Heart left ventricle (tissue), 16 donors: ENCODE results near the gene NSG1. TPM values are rescaled to one million over a fixed set of nuclear protein-coding genes. Genes with fewer than 3 reads are reported as not detected.

Experiments
- ATAC-seq, 4 donors: fragments of 200-7000 bp; cut with Tn5 transposase; one replicate each; pipeline ENCODE4 v1.9.1; 2020 to 2022; ENCODE audit warnings: moderate library complexity in 4 of 4, mild to moderate bottlenecking in 3 of 4, moderate number of reproducible peaks in 1 of 4
- DNase-seq, 5 donors: peaks; one replicate each; pipeline ENCODE4 v3.0.0-alpha.2; 2020
- H3K27ac ChIP-seq, 12 donors: fragments of 200-600 bp; sonication (generic) in 4 of 12; one replicate each; pipeline versions ENCODE4 v1.5.0 to v1.8.0; 2016 to 2022; ENCODE audit warnings: mild to moderate bottlenecking in 2 of 12
- H3K27me3 ChIP-seq, 9 donors: fragments of 200-600 bp; sonication (generic) in 2 of 9; one replicate each; pipeline versions ENCODE4 v1.5.1 to v1.8.0; 2016 to 2022; ENCODE audit warnings: mild to moderate bottlenecking in 3 of 9
- H3K36me3 ChIP-seq, 9 donors: fragments of 200-600 bp; sonication (generic) in 2 of 9; one replicate each; pipeline versions ENCODE4 v1.5.0 to v1.8.0; 2018 to 2022; ENCODE audit warnings: mild to moderate bottlenecking in 2 of 9
- H3K4me1 ChIP-seq, 12 donors: fragments of 200-600 bp; sonication (generic) in 4 of 12; one replicate each; pipeline versions ENCODE4 v1.5.0 to v1.8.0; 2016 to 2022; ENCODE audit warnings: mild to moderate bottlenecking in 3 of 12
- H3K4me3 ChIP-seq, 12 donors: fragments of 200-600 bp; sonication (generic) in 4 of 12; one replicate each; pipeline versions ENCODE4 v1.5.0 to v1.8.0; 2017 to 2022; ENCODE audit warnings: mild to moderate bottlenecking in 9 of 12, moderate library complexity in 4 of 12
- H3K9me3 ChIP-seq, 12 donors: fragments of 200-600 bp; sonication (generic) in 4 of 12; one replicate each; pipeline versions ENCODE4 v1.5.0 to v1.8.0; 2016 to 2022; ENCODE audit warnings: mild to moderate bottlenecking in 1 of 12
- POLR2A ChIP-seq, 2 donors: fragments of 450-650 bp; IDR thresholded peaks; one replicate each; pipeline ENCODE4 v1.6.1; 2017; ENCODE audit warnings: antibody characterized with exemption in 2 of 2, mild to moderate bottlenecking in 2 of 2, moderate library complexity in 2 of 2
- WGBS, 4 donors: extraction: QIAGEN DNeasy Blood & Tissue Kit in 2 of 4; methylation state at CpG; one replicate each; pipeline versions ENCODE4 v1.1.5 to v1.1.7; 2013 to 2018; 5-methylcytosine and 5-hydroxymethylcytosine counted together
- intact Hi-C, 10 donors: fragments of 100-400 bp; cut with DNase I; formaldehyde crosslinking; loops; one replicate each; pipeline versions ENCODE4 v1.11.1 to v1.14.2; 2022
- polyA plus RNA-seq, 2 donors: library from polyadenylated mRNA; stranded (reverse); fragments of 200-250 nt; gene quantifications; one replicate each; pipeline ENCODE4 v1.2.3, GENCODE V29; 2013
- total RNA-seq, 9 donors: library from RNA; depleted of rRNA in 2 of 9; stranded (reverse); fragments of >200 nt in 2 of 9; fragmentation: NEBNext Ultra II Directional in 3 of 9; extraction: Animal tissue kit (Norgen Biotek cat#: 25700) in 3 of 9; gene quantifications; one replicate each; pipeline versions ENCODE4 v1.1.0 to v1.2.4, GENCODE V29; 2016 to 2023
- TF ChIP-seq, protein P1 (sequence below), 12 donors: fragments of 200-600 bp; sonication (generic) in 4 of 12; IDR thresholded peaks; one replicate each; pipeline versions ENCODE4 v1.5.0 to v1.8.0; 2018 to 2022; ENCODE audit warnings: antibody characterized with exemption in 12 of 12, mild to moderate bottlenecking in 5 of 12
- donor health status: ischemic (EF 13 %, LVEDD 7.1; RV severe dilation, severe dysfunction).
- donor health status: healthy with polysubstance abuse.
- donor health status: DM: no; HTN: yes; CAD: no.
- donor health status: DM: no; HTN: no; CAD: no.
- donor health status: ischemic (EF 25% LVEDD 6.9; RV normal size, moderate dysfunction).
- donor health status: ischemic (EF 25% LVEDD 5.7; RV mildly dilated, moderate dysfunction).
- donor health status: healthy.
- donor health status: DM: yes; HTN: yes; CAD: no.
- donor health status: ischemic (EF 35%, LVEDD 5.7; RV mildly dilated, moderate dysfunction).
- donor health status: nonischemic (EF 11% LVEDD 7.7; RV severe dilation, severe dysfunction).
- donor health status: DM: yes; HTN: yes; CAD: no.
- donor health status: PGD.
- donor health status: ischemic (EF 29% LVEDD 5.4; RV normal size, mild dysfunction).
- donor health status: nonischemic (EF 23%, LVEDD 6.1; RV moderate dilation, normal function).

Gene NSG1
- total and polyA plus RNA-seq, 11 donors, result 2.1 to 19.7 (median 3.4) TPM

DNA sequence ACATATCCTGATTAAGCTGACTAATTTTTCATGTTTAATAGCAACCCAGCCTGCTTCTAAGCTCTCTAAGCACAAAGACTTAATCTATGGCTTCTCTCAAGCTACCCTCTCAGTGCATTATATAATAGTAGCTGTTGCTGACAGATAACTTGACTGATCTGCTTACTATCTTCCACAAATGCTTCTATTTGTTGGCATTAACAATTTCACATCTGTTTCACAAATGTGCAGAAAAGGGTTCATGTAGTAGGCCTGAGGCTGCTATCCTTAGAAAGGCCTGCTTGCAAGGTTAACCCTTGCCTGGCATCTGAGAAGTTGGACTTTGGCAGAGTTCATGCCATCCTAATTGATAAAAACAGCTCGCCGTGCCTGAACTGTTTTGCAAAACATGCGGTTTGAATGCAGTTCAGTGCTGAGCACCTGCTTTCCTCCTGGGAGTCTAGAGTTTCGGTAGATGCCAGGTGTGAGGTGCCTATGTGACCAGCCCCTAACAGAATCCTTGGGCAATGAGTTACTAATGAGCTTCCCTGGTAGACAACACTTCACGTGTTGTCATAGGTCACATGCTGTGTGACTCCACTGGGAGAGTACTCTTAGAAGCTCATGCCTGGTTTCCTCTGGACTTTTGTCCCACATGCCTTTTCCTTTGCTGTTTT is 68.4 kb downstream of the NSG1 start:
- ATAC-seq, result no peak
- DNase-seq, result no peak
- Histone ChIP-seq H3K27ac (no peak overlapping the region), H3K36me3 (peaks cover 2 to 88% (median 71%) of the 10 kb centered on the region in 9 donors), H3K4me1 (no peaks in the 10 kb centered on the region), H3K27me3 (no peaks in the 10 kb centered on the region), H3K4me3 (no peak overlapping the region), H3K9me3 (peaks cover 0 to 13% (median 0%) of the 10 kb centered on the region in 12 donors)
- 86 to 92% (median 89%) methylated on average over 5 of the region's 5 CpGs for whole genome bisulfite sequencing, 4 donors
- TF ChIP-seq, protein P1, sequence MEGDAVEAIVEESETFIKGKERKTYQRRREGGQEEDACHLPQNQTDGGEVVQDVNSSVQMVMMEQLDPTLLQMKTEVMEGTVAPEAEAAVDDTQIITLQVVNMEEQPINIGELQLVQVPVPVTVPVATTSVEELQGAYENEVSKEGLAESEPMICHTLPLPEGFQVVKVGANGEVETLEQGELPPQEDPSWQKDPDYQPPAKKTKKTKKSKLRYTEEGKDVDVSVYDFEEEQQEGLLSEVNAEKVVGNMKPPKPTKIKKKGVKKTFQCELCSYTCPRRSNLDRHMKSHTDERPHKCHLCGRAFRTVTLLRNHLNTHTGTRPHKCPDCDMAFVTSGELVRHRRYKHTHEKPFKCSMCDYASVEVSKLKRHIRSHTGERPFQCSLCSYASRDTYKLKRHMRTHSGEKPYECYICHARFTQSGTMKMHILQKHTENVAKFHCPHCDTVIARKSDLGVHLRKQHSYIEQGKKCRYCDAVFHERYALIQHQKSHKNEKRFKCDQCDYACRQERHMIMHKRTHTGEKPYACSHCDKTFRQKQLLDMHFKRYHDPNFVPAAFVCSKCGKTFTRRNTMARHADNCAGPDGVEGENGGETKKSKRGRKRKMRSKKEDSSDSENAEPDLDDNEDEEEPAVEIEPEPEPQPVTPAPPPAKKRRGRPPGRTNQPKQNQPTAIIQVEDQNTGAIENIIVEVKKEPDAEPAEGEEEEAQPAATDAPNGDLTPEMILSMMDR (IDR thresholded peaks at IDR 0.05), result no peak
- TF ChIP-seq POLR2A (IDR thresholded peaks at IDR 0.05), result no peak
- intact Hi-C loops, result no loop called here

- TF ChIP-seq POLR2A (IDR thresholded peaks at IDR 0.05), result no peak
- TF ChIP-seq, protein P1 (IDR thresholded peaks at IDR 0.05), result no peak
- peaks cover 2 to 83% (median 71%) of the 10 kb centered on the region in 9 donors for H3K36me3 ChIP-seq
- 86 to 93% (median 88%) methylated on average over 7 of the region's 7 CpGs for WGBS, 4 donors
- H3K27ac ChIP-seq, result no peak overlapping the region
- no peaks in the 10 kb centered on the region for H3K4me1 ChIP-seq
- no peak for ATAC-seq
- no peak overlapping the region for H3K4me3 ChIP-seq
- no peak for DNase-seq
- peaks cover 0 to 13% (median 0%) of the 10 kb centered on the region in 12 donors for H3K9me3 ChIP-seq
- intact Hi-C loops, result no loop called here
- no peaks in the 10 kb centered on the region for H3K27me3 ChIP-seq
Observed at GRCh38 chr4:4456351-4456750, 69.4 kb downstream of the NSG1 start.

DNA sequence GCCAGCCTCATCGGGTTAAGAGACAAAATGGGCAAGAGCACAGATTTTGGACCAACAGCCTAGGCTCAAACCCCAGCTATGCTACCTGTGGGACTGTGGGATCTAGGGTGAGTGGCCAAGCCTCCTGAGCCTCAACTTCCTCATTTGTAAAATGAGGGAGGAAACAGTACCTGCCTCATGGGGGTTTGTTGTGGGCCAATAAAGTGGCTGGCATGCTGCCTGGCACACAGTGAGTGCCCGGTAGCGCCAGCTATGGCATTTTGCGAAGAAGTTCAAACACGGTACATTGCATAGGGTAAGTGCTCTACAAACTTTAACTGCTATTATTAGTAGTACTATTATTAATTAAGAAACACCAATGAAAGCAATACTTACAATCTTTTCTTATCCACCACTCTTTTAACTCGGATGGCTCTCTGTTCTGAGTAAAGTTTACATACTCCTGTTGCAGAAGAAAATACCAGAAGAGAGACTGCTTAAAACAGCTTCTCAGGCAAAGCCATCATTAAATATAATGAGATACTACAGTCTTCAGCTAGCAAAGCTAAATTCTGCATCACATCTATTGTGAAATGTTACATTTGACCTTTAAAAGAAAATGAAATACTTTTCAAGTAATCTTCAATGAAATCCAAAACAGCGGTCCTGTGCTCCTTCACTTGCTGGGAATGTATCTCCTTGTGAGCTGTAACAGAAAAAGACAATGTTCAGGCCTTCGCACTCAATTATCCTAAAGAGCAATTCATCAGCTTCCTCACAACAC is 70.1 kb downstream of the NSG1 start:
- Histone ChIP-seq H3K36me3 (peaks cover 2 to 77% (median 64%) of the 10 kb centered on the region in 9 donors), H3K4me3 (no peak overlapping the region), H3K9me3 (peaks cover 0 to 12% (median 0%) of the 10 kb centered on the region in 12 donors), H3K27me3 (no peaks in the 10 kb centered on the region), H3K4me1 (no peaks in the 10 kb centered on the region), H3K27ac (no peak overlapping the region)
- ATAC-seq, result no peak
- intact Hi-C loops, result no loop called here
- whole genome bisulfite sequencing, 4 donors, result 95 to 99% (median 97%) methylated on average over 8 of the region's 8 CpGs
- DNase-seq, result no peak
- TF ChIP-seq, protein P1 (IDR thresholded peaks at IDR 0.05), result no peak
- no peak for TF ChIP-seq POLR2A (IDR thresholded peaks at IDR 0.05)

- TF ChIP-seq, protein P1 (IDR thresholded peaks at IDR 0.05), result no peak
- TF ChIP-seq POLR2A (IDR thresholded peaks at IDR 0.05), result no peak
- no peaks in the 10 kb centered on the region for H3K4me1 ChIP-seq
- no peak for DNase-seq
- H3K27me3 ChIP-seq, result no peaks in the 10 kb centered on the region
- ATAC-seq, result no peak
- peaks cover 2 to 67% (median 55%) of the 10 kb centered on the region in 9 donors for H3K36me3 ChIP-seq
- H3K4me3 ChIP-seq, result no peak overlapping the region
- no peak overlapping the region for H3K27ac ChIP-seq
- 76 to 89% (median 85%) methylated on average over 5 of the region's 5 CpGs for WGBS, 4 donors
- peaks cover 0 to 2% (median 0%) of the 10 kb centered on the region in 12 donors for H3K9me3 ChIP-seq
- intact Hi-C loops, result no loop called here
Observed at GRCh38 chr4:4457803-4458553, 71.1 kb downstream of the NSG1 start.
